GM19193 (cell line): ENCODE data around the gene DLD.

ENCODE experiments used
- POLR2A ChIP-seq: IDR thresholded peaks from 4 replicates; pipeline ENCODE4 v1.6.1; 2011; ENCODE audit not compliant: insufficient read depth, insufficient read length; ENCODE audit errors: extremely low read depth

DLD gene

GRCh38 chr7:107865956-107866775 is 24.8 kb upstream of the DLD start:
- TF ChIP-seq POLR2A: no peak

- TF ChIP-seq POLR2A: no peak
Observed at GRCh38 chr7:107867858-107868466, 23.0 kb upstream of the DLD start.

GRCh38 chr7:107870427-107871000 is 20.5 kb upstream of the DLD start:
- TF ChIP-seq POLR2A: no peak

- no peak for TF ChIP-seq POLR2A
Observed at GRCh38 chr7:107874111-107874510, 16.9 kb upstream of the DLD start.

GRCh38 chr7:107874605-107875446 is 16.2 kb upstream of the DLD start:
- no peak for TF ChIP-seq POLR2A

- TF ChIP-seq POLR2A: no peak
Observed at GRCh38 chr7:107876916-107877315, 14.1 kb upstream of the DLD start.

- TF ChIP-seq POLR2A: no peak
Observed at GRCh38 chr7:107877731-107878382, 13.1 kb upstream of the DLD start.

GRCh38 chr7:107878636-107879035 is 12.3 kb upstream of the DLD start:
- no peak for TF ChIP-seq POLR2A

GRCh38 chr7:107879400-107880035 is 11.5 kb upstream of the DLD start:
- TF ChIP-seq POLR2A: no peak

- no peak for TF ChIP-seq POLR2A
Observed at GRCh38 chr7:107882766-107883165, 8.2 kb upstream of the DLD start.

GRCh38 chr7:107884066-107884818 is 6.7 kb upstream of the DLD start:
- TF ChIP-seq POLR2A: no peak

GRCh38 chr7:107889992-107890391 is 991 bp upstream of the DLD start:
- no peak for TF ChIP-seq POLR2A

- no peak for TF ChIP-seq POLR2A
Observed at GRCh38 chr7:107890493-107890961, 456 bp upstream of the DLD start.

GRCh38 chr7:107891636-107892366 is 818 bp downstream of the DLD start:
- no peak for TF ChIP-seq POLR2A
